Stomach smooth muscle (tissue), 2 donors: ENCODE results near the gene GNPTAB.

Experiments
- H3K27ac ChIP-seq: one replicate; pipeline ENCODE4 v1.7.0; 2013; ENCODE audit warnings: mild to moderate bottlenecking, low read length, inconsistent platforms
- H3K27me3 ChIP-seq, 2 donors: one replicate each; pipeline ENCODE4 v1.7.0; 2013; ENCODE audit warnings: low read length in 2 of 2; ENCODE audit not compliant: insufficient read depth in 2 of 2, control insufficient read depth in 1 of 2
- H3K36me3 ChIP-seq, 2 donors: one replicate each; pipeline ENCODE4 v1.7.0; 2013; ENCODE audit warnings: low read length in 2 of 2; ENCODE audit not compliant: control insufficient read depth in 2 of 2, insufficient read depth in 2 of 2
- H3K4me1 ChIP-seq: one replicate; pipeline ENCODE4 v1.7.0; 2013; ENCODE audit warnings: low read length; ENCODE audit not compliant: control insufficient read depth, insufficient read depth
- H3K4me3 ChIP-seq, 2 donors: one replicate each; pipeline ENCODE4 v1.7.0; 2013; ENCODE audit warnings: low read length in 2 of 2
- H3K9ac ChIP-seq, 2 donors: one replicate each; pipeline ENCODE4 v1.7.0; 2013; ENCODE audit warnings: low read length in 2 of 2, mild to moderate bottlenecking in 1 of 2
- H3K9me3 ChIP-seq, 2 donors: one replicate each; pipeline ENCODE4 v1.7.0; 2013; ENCODE audit warnings: low read length in 2 of 2; ENCODE audit not compliant: control insufficient read depth in 2 of 2
- donor health status: healthy.
- donor health status: Pancreatic carcinoma.

Gene GNPTAB

DNA sequence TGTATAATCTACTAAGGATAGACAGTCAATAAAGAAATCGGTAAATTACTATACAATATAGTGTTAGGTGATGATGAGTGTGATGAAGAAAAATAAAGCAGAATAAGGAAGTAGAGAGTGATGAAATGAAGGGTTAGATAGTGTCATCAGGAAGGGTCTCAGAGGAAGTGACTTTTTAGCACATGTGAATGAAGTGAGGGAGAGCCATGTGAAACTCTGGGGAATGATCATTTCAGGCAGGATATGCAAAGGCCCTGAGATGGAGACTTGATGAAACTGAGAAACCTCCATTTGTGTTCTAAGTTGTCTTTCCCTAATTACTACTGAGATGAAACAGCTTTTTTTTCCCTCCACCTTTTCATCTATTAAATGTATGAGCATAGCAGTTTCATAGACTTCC lies 19.4 kb upstream of the GNPTAB start:
- Histone ChIP-seq H3K27ac (no peak overlapping the region), H3K4me3 (no peak overlapping the region), H3K27me3 (no peaks in the 10 kb centered on the region)

GRCh38 chr12:101847325-101847724 lies 16.6 kb upstream of the GNPTAB start:
- H3K4me3 ChIP-seq: no peak overlapping the region
- H3K4me1 ChIP-seq: no peaks in the 10 kb centered on the region
- H3K27ac ChIP-seq: no peak overlapping the region
- H3K9me3 ChIP-seq: no peaks in the 10 kb centered on the region
- no peak overlapping the region for H3K9ac ChIP-seq
- H3K36me3 ChIP-seq: no peaks in the 10 kb centered on the region
- no peaks in the 10 kb centered on the region for H3K27me3 ChIP-seq

More for the DNA sequence above, 19.4 kb upstream of the GNPTAB start:
- no peaks in the 10 kb centered on the region for H3K36me3 ChIP-seq
- H3K4me1 ChIP-seq: peaks cover under 1% of the 10 kb centered on the region
- H3K9me3 ChIP-seq: no peaks in the 10 kb centered on the region
- no peak overlapping the region for H3K9ac ChIP-seq

- Histone ChIP-seq H3K4me1 (no peaks in the 10 kb centered on the region), H3K4me3 (no peak overlapping the region), H3K36me3 (no peaks in the 10 kb centered on the region), H3K9ac (no peak overlapping the region), H3K27ac (no peak overlapping the region), H3K27me3 (peaks cover 0 to 2% of the 10 kb centered on the region in 2 donors), H3K9me3 (no peaks in the 10 kb centered on the region)
These were observed 14.5 kb upstream of the GNPTAB start for GRCh38 chr12:101845137-101845711.

DNA sequence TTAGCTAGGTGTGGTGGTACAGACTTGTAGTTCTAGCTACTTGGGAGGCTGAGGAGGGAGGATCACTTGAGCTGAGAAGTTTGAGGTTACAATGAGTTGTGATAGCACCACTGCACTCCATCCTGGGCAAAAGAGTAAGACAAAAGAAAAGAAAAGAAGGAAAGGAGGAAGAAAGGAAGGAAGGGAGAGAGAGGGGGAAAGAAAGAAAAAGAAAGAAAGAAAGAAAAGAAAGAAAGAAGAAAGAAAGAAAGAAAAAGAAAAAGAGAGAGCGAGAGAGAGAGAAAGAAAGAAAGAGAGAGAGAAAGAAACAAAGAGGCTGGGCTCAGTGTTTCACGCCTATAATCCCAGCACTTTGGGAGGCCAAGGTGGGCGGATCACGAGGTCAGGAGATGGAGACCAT lies 10.3 kb upstream of the GNPTAB start:
- H3K9ac ChIP-seq: no peak overlapping the region
- no peak overlapping the region for H3K27ac ChIP-seq
- H3K9me3 ChIP-seq: no peaks in the 10 kb centered on the region
- H3K4me3 ChIP-seq: no peak overlapping the region
- no peaks in the 10 kb centered on the region for H3K4me1 ChIP-seq
- peaks cover 0 to 4% of the 10 kb centered on the region in 2 donors for H3K27me3 ChIP-seq
- no peaks in the 10 kb centered on the region for H3K36me3 ChIP-seq

DNA sequence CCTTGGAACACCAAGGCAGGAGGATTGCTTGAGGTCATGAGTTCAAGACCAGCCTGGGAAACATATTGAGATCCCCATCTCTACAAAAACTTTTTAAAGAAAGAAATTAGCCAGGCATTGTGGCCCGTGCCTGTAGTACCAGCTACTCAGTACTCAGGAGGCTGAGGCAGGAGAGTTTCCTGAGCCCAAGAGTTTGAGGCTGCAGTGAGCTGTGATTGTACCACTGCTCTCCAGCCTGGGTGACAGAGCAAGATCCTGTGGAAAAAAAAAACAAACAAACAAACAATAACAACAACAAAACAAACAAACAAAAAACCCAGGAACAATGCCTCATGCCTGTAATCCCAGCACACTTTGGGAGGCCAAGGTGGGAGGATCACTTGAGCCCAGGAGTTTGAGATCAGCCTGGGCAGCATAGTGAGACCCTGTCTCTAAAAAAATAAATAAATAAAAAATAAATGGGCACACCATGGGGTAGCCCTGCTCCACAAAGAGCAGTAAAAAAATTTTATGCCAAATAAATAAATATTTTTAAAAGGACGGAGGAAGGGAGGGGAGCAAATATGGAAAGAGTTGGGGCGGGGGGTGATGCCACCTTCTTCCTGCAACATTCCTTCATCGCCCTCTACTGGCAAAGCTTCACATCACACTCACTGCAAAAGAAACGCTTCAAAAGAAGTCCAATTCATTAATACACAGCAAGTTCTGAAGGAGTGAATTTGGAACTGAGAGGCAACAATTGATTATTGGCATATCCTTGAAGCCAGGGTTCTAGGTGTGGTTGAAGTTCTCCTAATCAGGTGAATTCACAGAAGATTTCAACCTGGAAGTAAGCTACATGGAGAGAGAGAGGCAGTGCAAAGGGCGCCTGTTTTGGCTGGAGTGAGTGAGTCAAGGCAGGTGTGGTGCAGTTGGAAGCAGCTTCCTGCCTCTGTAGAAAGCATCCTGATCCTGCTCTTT lies 8.8 kb upstream of the GNPTAB start:
- Histone ChIP-seq H3K27me3 (peaks cover 0 to 4% of the 10 kb centered on the region in 2 donors), H3K9ac (no peak overlapping the region), H3K9me3 (no peaks in the 10 kb centered on the region), H3K4me3 (no peak overlapping the region), H3K27ac (no peak overlapping the region), H3K4me1 (no peaks in the 10 kb centered on the region), H3K36me3 (no peaks in the 10 kb centered on the region)

DNA sequence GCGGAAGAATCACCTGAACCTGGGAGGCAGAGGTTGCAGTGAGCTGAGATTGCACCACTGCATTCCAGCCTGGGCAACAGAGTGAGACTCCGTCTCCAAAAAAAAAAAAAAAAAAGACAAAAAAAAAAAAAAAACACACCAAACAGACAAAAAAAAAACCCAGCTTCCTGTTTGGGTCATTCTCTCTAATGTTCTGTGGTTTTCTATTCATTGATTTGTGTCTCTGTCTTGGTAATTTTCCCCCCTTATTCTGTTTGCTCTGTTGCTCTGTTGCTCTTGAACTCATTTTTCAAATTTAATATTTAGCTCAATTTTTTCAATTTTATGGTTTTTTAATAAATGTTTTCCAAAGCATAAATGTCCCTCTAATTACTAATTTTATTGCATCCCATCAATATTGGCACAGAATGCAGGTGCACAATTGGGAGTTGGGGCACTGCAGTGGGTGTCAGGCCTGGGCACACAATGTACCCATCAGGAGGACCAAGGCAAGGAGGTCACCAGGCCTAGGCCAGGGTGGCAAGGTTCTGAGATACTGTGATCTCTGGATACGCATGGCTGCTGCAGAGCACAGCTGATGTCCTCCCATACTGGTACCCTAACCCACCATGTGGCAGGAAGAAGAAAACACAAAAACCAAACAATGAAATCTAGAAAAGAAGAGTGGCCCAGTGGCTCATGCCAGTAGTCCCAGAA lies 8.0 kb upstream of the GNPTAB start:
- Histone ChIP-seq H3K4me3 (no peak overlapping the region), H3K27me3 (peaks cover 0 to 4% of the 10 kb centered on the region in 2 donors), H3K4me1 (no peaks in the 10 kb centered on the region), H3K9ac (no peak overlapping the region), H3K36me3 (no peaks in the 10 kb centered on the region), H3K9me3 (no peaks in the 10 kb centered on the region), H3K27ac (no peak overlapping the region)

- H3K4me3 ChIP-seq: no peak overlapping the region
- no peaks in the 10 kb centered on the region for H3K36me3 ChIP-seq
- peaks cover 5% of the 10 kb centered on the region for H3K4me1 ChIP-seq
- H3K9ac ChIP-seq: no peak overlapping the region
- no peak overlapping the region for H3K27ac ChIP-seq
- H3K27me3 ChIP-seq: no peaks in the 10 kb centered on the region
- H3K9me3 ChIP-seq: no peaks in the 10 kb centered on the region
These were observed 1.3 kb upstream of the GNPTAB start for GRCh38 chr12:101832030-101832429.

DNA sequence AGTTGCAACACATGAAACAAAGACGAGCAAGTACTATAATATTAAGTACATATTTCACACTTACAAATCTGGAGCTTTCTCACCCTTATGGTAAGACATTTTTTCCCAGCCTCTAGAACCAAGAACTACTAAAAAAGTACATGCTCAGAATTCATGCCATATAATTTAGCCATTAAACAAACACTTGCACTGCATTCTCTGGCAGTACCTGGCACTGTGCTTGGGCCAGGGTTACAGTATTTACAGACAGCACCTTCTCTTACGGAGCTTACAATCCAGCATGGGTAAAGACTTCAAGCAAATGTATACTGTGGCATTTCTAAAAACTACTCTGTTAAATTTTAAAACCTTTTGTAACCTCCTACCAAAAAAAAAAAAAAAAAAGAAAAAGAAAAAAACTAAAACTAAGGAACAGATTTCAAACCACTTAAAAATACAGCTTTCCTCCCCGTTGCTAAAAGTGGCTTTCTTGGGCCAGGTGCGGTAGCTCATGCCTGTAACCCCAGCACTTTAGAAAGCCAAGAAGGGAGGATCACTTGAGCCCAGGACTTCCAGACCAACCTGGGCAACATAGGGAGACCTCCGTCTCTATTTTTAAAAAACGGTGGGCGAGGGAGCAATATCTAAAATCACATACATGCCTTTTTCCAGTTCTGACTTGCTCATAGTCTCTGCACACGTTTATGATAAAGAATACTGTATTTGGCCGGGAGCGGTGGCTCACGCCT lies 956 bp downstream of the GNPTAB start:
- Histone ChIP-seq H3K4me1 (peaks cover 5% of the 10 kb centered on the region), H3K9ac (peak overlapping the region; percentile 76 to 90), H3K4me3 (peak overlapping the region; percentile 91 to 93), H3K9me3 (no peaks in the 10 kb centered on the region), H3K27me3 (no peaks in the 10 kb centered on the region), H3K27ac (peak overlapping the region; percentile 46), H3K36me3 (no peaks in the 10 kb centered on the region)

DNA sequence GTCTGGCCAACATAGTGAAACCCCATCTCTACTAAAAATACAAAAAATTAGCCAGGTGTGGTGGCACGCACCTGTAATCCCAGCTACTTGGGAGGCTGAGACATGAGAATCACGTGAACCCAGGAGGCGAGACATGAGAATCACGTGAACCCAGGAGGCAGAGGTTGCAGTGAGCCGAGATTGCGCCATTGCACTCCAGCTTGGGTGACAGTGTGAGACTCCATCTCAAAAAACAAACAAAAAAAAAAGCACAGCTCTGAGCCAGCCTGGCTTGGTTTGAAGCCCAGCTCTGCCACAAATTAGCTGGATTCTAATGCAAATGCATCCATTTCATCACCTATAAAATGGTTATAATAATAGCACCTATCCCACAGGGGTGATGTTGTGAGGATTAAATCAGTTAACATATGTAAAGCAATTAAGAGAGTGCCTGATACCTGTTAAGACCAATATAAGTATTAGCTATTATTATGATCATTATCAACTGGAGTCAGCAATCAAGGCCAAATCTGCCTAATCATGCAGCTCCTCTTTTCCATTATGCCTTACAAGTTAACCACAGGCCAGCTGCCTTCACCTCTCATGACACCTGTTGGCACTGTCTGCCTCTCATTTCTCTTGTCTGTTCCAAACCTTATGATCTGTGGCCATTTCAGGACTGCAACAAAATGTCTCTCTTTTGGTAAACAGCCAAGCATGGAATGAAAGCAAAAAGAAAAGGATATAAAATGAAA lies 2.1 kb downstream of the GNPTAB start:
- Histone ChIP-seq H3K9ac (no peak overlapping the region), H3K36me3 (no peaks in the 10 kb centered on the region), H3K4me3 (no peak overlapping the region), H3K27me3 (no peaks in the 10 kb centered on the region), H3K4me1 (peaks cover 5% of the 10 kb centered on the region), H3K27ac (no peak overlapping the region), H3K9me3 (no peaks in the 10 kb centered on the region)
